HG03060 (cell line): Measurements from ENCODE around the gene PAFAH1B2.
A peak's percentile ranks its signal among the peaks of the same experiment; 100 is the strongest.
"Not testable (repeated sequence)": the region's sequence is repeated elsewhere in the genome, so short reads cannot be mapped to it uniquely, and the experiment has no call there.

Experiments
- ATAC-seq: cut with Tn5 transposase; IDR thresholded peaks from one replicate; pipeline ENCODE4 v1.9.1; 2021; ENCODE audit warnings: low read depth, moderate number of reproducible peaks; ENCODE audit not compliant: unreplicated experiment

PAFAH1B2 gene

GRCh38 chr11:117171007-117171403, 26.9 kb downstream of the PAFAH1B2 start:
- no peak for ATAC-seq

DNA sequence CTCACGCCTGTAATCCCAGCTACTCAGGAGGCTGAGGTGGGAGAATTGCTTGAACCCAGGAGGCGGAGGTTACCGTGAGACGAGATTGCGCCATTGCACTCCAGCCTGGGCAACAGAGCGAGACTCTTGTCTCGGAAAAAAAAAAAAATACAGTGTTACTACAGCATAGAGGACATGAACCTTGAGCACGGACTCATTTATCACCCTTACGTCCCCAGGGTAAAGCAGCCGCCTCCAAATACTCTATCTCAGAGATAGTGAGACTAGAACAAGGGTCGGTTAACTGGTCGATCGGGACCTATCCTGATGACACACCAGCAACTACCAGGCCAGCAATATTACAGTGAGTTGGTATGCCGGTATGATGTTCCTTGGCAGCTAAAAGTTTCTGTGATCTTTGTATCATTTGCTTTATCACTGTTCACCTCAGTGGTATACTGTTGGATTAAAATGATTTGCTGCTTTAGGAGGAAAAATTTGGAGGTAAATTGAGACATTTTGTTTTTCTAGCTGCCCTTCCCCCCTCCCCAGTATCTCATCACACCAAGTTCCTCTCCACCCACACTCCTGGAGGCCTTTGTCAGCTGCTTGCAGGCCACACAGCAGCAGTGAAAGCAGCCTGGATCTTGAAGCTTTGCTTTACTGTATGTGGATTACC, 27.4 kb downstream of the PAFAH1B2 start:
- no peak for ATAC-seq

DNA sequence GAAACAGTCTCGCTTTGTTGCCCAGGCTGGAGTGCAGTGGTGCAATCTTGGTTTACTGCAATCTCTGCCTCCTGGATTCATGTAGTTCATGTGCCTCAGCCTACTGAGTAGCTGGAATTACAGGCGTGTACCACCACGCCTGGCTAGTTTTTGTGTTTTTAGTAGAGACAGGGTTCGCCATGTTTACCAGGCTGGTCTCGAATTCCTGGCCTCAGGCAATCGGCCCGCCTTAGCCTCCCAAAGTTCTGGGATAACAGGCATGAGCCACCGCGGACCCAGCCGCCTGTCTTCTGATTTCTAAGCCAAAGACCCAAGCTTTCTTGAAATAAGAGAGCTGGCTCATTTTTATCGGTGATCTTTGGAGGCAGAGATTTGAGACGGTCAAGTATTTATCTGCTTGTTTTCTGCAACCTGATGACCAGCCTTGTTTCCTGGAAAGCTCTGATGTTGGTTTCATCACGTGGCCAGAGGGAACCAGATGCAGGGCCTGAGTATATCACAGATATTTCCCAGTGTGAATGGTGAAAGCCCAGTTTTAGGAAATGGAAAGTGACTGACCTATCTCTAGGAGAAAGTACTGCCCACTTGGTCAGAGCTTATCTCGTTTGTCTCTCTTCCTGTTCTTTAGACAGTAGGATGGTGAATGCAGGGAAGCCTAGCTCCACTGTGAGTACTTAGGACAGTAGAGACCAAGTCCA, 28.8 kb downstream of the PAFAH1B2 start:
- ATAC-seq: no peak

GRCh38 chr11:117175104-117175503, 31.0 kb downstream of the PAFAH1B2 start:
- ATAC-seq: no peak

GRCh38 chr11:117175781-117176180, 31.7 kb downstream of the PAFAH1B2 start:
- no peak for ATAC-seq

DNA sequence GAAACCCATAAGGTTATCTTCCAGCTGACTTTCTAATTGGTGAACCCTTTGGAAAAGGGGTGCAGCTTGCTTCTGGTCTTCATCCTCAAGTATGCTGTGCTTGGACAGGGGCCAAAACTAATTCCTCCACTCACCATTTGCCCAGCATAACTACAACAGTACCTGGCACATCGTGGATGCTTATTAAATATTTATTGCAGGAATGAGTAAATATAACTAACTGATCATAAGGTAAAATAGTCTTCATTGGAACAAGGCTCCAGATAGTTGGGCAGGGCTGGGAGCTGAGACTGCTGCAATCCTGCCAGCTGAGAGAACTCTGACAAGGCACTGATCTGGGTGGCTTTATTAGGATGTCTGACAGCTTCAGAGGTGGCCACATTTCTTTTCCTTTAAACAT, 32.1 kb downstream of the PAFAH1B2 start:
- ATAC-seq: no peak

GRCh38 chr11:117177534-117178209, 33.6 kb downstream of the PAFAH1B2 start:
- ATAC-seq: no peak

DNA sequence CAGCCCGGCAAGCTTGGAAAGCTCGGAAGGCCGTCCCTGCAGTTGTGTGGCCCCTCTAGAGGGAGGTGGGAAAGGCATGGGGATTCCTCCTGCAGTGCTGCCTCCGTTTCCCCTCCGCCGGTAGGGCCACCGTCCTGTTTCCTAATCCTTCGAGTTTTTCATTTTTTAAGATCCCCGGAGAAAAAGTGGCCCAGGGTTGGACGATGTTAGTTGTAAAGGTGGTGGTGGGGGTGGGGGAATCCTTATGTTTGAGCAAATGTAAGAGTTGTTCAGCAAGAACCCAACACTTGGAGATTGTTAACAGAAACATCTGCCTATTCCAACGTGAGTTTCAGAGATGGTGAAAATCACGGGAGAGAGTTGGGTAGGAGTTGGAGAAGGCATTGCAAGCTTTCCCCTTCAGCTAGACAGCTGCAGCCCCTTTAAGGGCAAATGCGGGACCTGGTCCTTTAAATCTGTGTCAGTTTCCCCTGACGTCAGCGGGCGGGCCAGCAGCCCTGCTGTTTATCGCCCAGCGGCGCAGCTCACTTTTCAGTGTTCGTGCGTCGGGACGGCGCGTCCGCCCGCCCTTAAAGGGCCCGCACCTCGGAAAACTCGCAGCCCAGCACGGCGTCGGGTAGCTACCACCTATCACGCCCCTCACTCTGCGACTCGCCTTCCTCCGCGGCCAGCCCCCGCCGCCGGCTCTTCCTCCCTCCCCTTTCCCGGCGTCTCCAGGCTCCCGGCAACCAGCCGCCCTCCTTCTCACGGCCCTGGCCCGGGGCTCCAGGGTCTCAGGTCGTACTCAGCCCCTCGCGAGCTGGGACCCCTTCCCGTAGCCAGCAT, 34.3 kb downstream of the PAFAH1B2 start, which contains the start of gene SIDT2:
Gene SIDT2, plus strand, starts transcription at position 534 of the 825 bp plus-strand sequence. CDS start 521 bp downstream, outside the sequence.
- ATAC-seq: peak; percentile 71

DNA sequence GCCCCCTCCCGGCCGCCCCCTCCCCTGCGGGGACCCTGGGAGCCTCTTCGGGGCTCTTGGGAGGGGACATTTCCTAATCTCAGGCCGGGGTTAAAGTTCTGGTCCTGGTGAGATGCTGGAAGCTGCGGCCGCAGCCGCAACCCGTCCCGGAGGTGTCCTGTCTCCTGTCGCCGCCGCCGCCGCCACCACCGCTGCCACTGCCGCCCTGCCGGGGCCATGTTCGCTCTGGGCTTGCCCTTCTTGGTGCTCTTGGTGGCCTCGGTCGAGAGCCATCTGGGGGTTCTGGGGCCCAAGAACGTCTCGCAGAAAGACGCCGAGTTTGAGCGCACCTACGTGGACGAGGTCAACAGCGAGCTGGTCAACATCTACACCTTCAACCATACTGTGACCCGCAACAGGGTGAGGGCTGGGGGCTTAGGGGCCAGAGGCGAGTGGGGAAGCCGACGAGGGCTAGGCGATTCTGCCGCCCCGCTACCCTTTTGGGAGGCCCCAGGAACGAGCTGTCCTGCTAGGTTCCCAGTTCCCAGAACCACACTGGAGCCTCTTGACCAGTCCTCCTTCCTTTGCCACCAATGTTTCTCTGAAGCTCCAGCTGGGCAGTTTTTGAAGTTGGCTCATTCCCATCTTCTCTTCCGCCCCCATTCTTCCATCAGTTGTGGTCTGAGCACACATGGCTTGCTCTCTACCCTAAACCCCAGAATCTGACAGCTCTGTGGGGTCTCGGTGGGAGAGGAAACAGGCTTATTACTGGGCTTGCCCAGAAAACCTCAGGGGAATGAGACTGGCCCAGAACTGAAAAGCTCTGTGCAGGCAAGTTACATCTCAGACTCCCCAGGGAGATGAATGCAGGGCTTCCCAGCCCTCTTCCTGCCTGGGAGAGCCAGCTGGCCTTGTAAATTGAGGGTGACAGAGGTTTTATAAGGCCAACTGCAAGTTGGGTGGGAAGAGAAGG, 35.2 kb downstream of the PAFAH1B2 start:
- no peak for ATAC-seq

GRCh38 chr11:117180020-117180419, 35.9 kb downstream of the PAFAH1B2 start:
- ATAC-seq: no peak

- ATAC-seq: no peak
Observed at GRCh38 chr11:117180661-117181585, 36.8 kb downstream of the PAFAH1B2 start.

GRCh38 chr11:117181586-117182550, 37.8 kb downstream of the PAFAH1B2 start:
- ATAC-seq: no peak

- ATAC-seq: no peak
Observed at GRCh38 chr11:117182551-117182935, 38.5 kb downstream of the PAFAH1B2 start.

DNA sequence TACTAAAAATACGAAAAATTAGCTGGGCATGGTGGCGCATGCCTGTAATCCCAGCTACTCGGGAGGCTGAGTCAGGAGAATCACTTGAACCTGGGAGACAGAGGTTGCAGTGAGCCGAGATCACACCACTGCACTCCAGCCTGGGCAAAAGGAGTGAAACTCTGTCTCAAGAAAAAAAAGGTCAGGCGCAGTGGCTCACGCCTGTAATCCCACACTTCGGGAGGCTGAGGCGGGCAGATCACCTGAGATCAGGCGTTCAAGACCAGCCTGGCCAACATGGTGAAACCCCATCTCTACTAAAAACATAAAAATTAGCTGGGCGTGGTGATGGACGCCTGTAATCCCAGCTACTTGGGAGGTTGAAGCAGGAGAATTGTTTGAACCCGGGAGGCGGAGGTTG, 39.1 kb downstream of the PAFAH1B2 start:
- ATAC-seq: not testable (repeated sequence)

GRCh38 chr11:117183724-117184349, 39.8 kb downstream of the PAFAH1B2 start:
- no peak for ATAC-seq

DNA sequence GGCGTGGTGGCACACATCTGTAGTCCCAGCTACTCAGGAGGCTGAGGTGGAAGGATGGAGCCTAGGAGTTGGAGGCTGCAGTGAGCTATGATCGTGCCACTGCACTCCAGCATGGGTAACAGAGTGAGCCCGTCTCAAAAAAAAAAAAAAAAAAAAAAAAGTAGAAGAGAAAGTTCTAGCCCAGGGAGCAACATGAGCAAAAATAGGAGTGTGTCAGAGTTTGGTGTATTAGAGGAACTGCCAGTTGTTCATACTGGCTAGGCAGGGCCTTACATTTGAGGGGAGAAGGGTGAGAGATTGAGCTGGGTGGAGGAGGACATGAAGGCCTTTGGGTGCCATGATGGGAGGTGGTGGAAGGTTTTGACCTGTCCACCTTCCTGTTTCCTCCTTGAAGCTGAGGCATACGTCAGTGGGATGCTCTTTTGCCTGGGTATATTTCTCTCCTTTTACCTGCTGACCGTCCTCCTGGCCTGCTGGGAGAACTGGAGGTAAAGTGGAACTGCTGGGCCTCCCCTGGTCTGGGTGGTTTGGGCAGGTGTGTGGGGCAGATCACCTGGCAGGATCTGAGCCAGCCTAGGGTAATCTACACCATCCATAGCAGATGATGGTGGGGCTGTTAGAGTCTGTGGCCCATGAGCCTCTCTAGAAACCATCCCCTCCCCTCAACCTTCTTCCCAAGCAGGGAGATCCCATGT, 41.8 kb downstream of the PAFAH1B2 start:
- ATAC-seq: no peak

- ATAC-seq: no peak
Observed at GRCh38 chr11:117186431-117186761, 42.3 kb downstream of the PAFAH1B2 start.
